Right renal pelvis (tissue), 4 donors: ENCODE results near the gene IHH. TPM values are rescaled to one million over a fixed set of nuclear protein-coding genes. Genes with fewer than 3 reads are reported as not detected.

ENCODE experiments used
- DNase-seq, 4 donors: peaks; one replicate each; pipeline ENCODE4 v3.0.0-alpha.2; 2013; ENCODE audit warnings: low read depth in 4 of 4, low spot score in 3 of 4, missing footprints in 1 of 4
- polyA plus RNA-seq, 4 donors: library from polyadenylated mRNA; unstranded; fragments of 120-200 nt; gene quantifications; one replicate each; pipeline ENCODE4 v1.2.1, GENCODE V29; 2013; ENCODE audit not compliant: insufficient read length in 4 of 4

Gene IHH
- polyA plus RNA-seq, 4 donors, result 1.5 to 2.5 (median 1.8) TPM

- no peak for DNase-seq
Observed at GRCh38 chr2:219022616-219023015, 38.1 kb downstream of the IHH start.

- no peak for DNase-seq
Observed at GRCh38 chr2:219022041-219022440, 38.7 kb downstream of the IHH start.

GRCh38 chr2:219021591-219021990 lies 39.1 kb downstream of the IHH start:
- no peak for DNase-seq

GRCh38 chr2:219020604-219021365 lies 39.9 kb downstream of the IHH start:
- DNase-seq, result no peak

- no peak for DNase-seq
Observed at GRCh38 chr2:219019436-219019835, 41.3 kb downstream of the IHH start.

GRCh38 chr2:219018726-219019125 lies 42.0 kb downstream of the IHH start:
- DNase-seq, result no peak

- no peak for DNase-seq
Observed at GRCh38 chr2:219018286-219018685, 42.4 kb downstream of the IHH start.

- no peak for DNase-seq
Observed at GRCh38 chr2:219017201-219017931, 43.4 kb downstream of the IHH start.

GRCh38 chr2:219016721-219017120 lies 44.0 kb downstream of the IHH start:
- no peak for DNase-seq

- DNase-seq, result no peak
Observed at GRCh38 chr2:219010873-219011272, 49.8 kb downstream of the IHH start.

- DNase-seq, result no peak
Observed at GRCh38 chr2:219010162-219010756, 50.5 kb downstream of the IHH start.

GRCh38 chr2:219009294-219009693 lies 51.4 kb downstream of the IHH start:
- no peak for DNase-seq

Other genes with a start within 250 kb of the IHH start
- under 1 TPM in 1 of 4 donors, not detected in 3; 0.05 TPM for gene PRKAG3, start 229.1 kb downstream of the IHH start, polyA plus RNA-seq
- gene WNT6, start 201.1 kb downstream of the IHH start, polyA plus RNA-seq, result under 1 TPM; 0.10 to 0.44 (median 0.27) TPM
- 1 to 10 TPM in 2 of 4 donors, under 1 TPM in 2; 0.60 to 1.4 (median 1.1) TPM for gene WNT10A, start 180.1 kb downstream of the IHH start, polyA plus RNA-seq
- gene CDK5R2, start 101.3 kb downstream of the IHH start, polyA plus RNA-seq, result under 1 TPM in 1 of 4 donors, not detected in 3; 0.17 TPM
- under 1 TPM in 3 of 4 donors, not detected in 1; 0.08 to 0.10 (median 0.08) TPM for gene FEV, start 75.7 kb downstream of the IHH start, polyA plus RNA-seq
- gene CRYBA2, start 67.5 kb downstream of the IHH start, polyA plus RNA-seq, result not detected
- under 1 TPM; 0.19 to 0.41 (median 0.25) TPM for gene CFAP65, start 19.4 kb downstream of the IHH start, polyA plus RNA-seq
- gene NHEJ1, start 99.9 kb upstream of the IHH start, polyA plus RNA-seq, result 10 to 100 TPM; 18.8 to 21.3 (median 20.1) TPM
- 10 to 100 TPM; 14.8 to 23.3 (median 18.8) TPM for gene SLC23A3, start 109.1 kb upstream of the IHH start, polyA plus RNA-seq
- gene CNPPD1, start 116.0 kb upstream of the IHH start, polyA plus RNA-seq, result 10 to 100 TPM; 66.2 to 75.3 (median 70.5) TPM
- gene RETREG2, start 117.4 kb upstream of the IHH start, polyA plus RNA-seq, result 100 to 1,000 TPM; 110 to 129 (median 121) TPM
- 10 to 100 TPM; 40.5 to 46.5 (median 43.2) TPM for gene ZFAND2B, start 145.9 kb upstream of the IHH start, polyA plus RNA-seq
- 10 to 100 TPM; 32.4 to 40.3 (median 36.8) TPM for gene ABCB6, start 158.0 kb upstream of the IHH start, polyA plus RNA-seq
- gene ATG9A, start 168.7 kb upstream of the IHH start, polyA plus RNA-seq, result 10 to 100 TPM; 43.5 to 49.3 (median 45.6) TPM
- gene ANKZF1, start 168.9 kb upstream of the IHH start, polyA plus RNA-seq, result 10 to 100 TPM; 40.5 to 59.2 (median 50.4) TPM
- 10 to 100 TPM; 21.3 to 28.2 (median 24.2) TPM for gene GLB1L, start 184.5 kb upstream of the IHH start, polyA plus RNA-seq
- 10 to 100 TPM; 36.3 to 41.8 (median 37.8) TPM for gene STK16, start 184.6 kb upstream of the IHH start, polyA plus RNA-seq
- gene TUBA4B, start 192.3 kb upstream of the IHH start, polyA plus RNA-seq, result under 1 TPM; 0.87 to 0.97 (median 0.92) TPM
- 10 to 100 TPM; 34.0 to 60.1 (median 37.1) TPM for gene TUBA4A, start 193.0 kb upstream of the IHH start, polyA plus RNA-seq
- gene DNAJB2, start 218.4 kb upstream of the IHH start, polyA plus RNA-seq, result 10 to 100 TPM; 73.3 to 89.5 (median 76.2) TPM
- gene PTPRN, start 248.5 kb upstream of the IHH start, polyA plus RNA-seq, result under 1 TPM in 2 of 4 donors, not detected in 2; 0.31 to 0.56 TPM